ENCODE measurements around the gene TYMS. TPM values are rescaled to one million over a fixed set of nuclear protein-coding genes. Genes with fewer than 3 reads are reported as not detected.

Gene TYMS
- total and polyA plus RNA-seq, 2 donors (not counting 1 experiment from before 2014, with no cell fraction given), result 0.34 to 1.1 TPM

- no peaks in the 10 kb centered on the region for H3K4me1 Mint-ChIP-seq
- no peak overlapping the region for H3K27ac ChIP-seq (ENCODE audit: low read length in 2 of 2)
These were observed 36.2 kb downstream of the TYMS start for GRCh38 chr18:693466-694187.

More at GRCh38 chr18:693466-694187, 36.2 kb downstream of the TYMS start:
- intact Hi-C loops (cut with micrococcal nuclease), result no loop called here
- no peak overlapping the region for H3K9ac ChIP-seq (ENCODE audit: low read length)
- ChIA-PET POLR2A (no interaction called here), CTCF (no interaction called here)
- no peak for TF ChIP-seq EZH2 (IDR thresholded peaks at IDR 0.05; ENCODE audit: borderline replicate concordance, insufficient read depth, low read depth, low read length, poor library complexity, severe bottlenecking)
- no peak for TF ChIP-seq CTCF (IDR thresholded peaks at IDR 0.05)
- H3K4me2 ChIP-seq (replicated peaks; ENCODE audit: low read depth, low read length, poor library complexity, severe bottlenecking), result no peak overlapping the region
- Mint-ChIP-seq H3K27ac (no peak overlapping the region), H3K4me3 (no peak overlapping the region), H3K9me3 (ENCODE audit: insufficient read depth) (no peaks in the 10 kb centered on the region), H3K27me3 (no peaks in the 10 kb centered on the region)
- H3K9me3 ChIP-seq (ENCODE audit: control extremely low read depth in 1 of 3, control insufficient read depth in 2 of 3, insufficient read depth in 1 of 3, low read length in 2 of 3), result no peaks in the 10 kb centered on the region
- no peaks in the 10 kb centered on the region for H3K36me3 ChIP-seq (replicated peaks in 1 of 2; ENCODE audit: control extremely low read depth in 1 of 2, control insufficient read depth in 1 of 2, extremely low read depth in 1 of 2, insufficient read depth in 2 of 2, low read length in 1 of 2)
- H3K79me2 ChIP-seq (ENCODE audit: control insufficient read depth, insufficient read depth, low read length), result no peaks in the 10 kb centered on the region
- DNase-seq (no peak), ATAC-seq (ENCODE audit: low read depth) (no peak)
- H3K4me3 ChIP-seq (ENCODE audit: control extremely low read depth in 1 of 5, extremely low read depth in 1 of 5, insufficient read depth in 1 of 5, low read depth in 2 of 5, low read length in 4 of 5), result no peak overlapping the region
- no peaks in the 10 kb centered on the region for H4K20me1 ChIP-seq (ENCODE audit: control insufficient read depth, insufficient read depth, low read length, poor library complexity, severe bottlenecking)
- H3K27me3 ChIP-seq (replicated peaks in 1 of 4; ENCODE audit: control extremely low read depth in 1 of 4, control insufficient read depth in 3 of 4, insufficient read depth in 4 of 4, low read length in 3 of 4), result no peaks in the 10 kb centered on the region
- WGBS (ENCODE audit: insufficient coverage), result 80% methylated on average over 5 of the region's 8 CpGs
- H2AFZ ChIP-seq (ENCODE audit: insufficient read depth, low read depth, low read length, poor library complexity, severe bottlenecking), result no peak overlapping the region
- H3K4me1 ChIP-seq (ENCODE audit: control insufficient read depth in 2 of 2, insufficient read depth in 2 of 2, low read length in 2 of 2), result no peaks in the 10 kb centered on the region
